Left ventricle myocardium inferior (tissue), 1 donor: Measurements from ENCODE around the gene ZACN. TPM values are rescaled to one million over a fixed set of nuclear protein-coding genes. Genes with fewer than 3 reads are reported as not detected.
"Not testable (repeated sequence)": the region's sequence is repeated elsewhere in the genome, so short reads cannot be mapped to it uniquely, and the experiment has no call there.

Experiments
- DNase-seq: peaks from one replicate; pipeline ENCODE4 v3.0.0-alpha.2; 2020
- H3K27ac ChIP-seq: fragments of 200-600 bp; replicated peaks from 2 replicates; pipeline ENCODE4 v1.8.0; 2021
- H3K27me3 ChIP-seq: fragments of 200-600 bp; 2 replicates; pipeline ENCODE4 v1.8.0; 2021; ENCODE audit warnings: low read depth
- H3K36me3 ChIP-seq: fragments of 200-600 bp; 2 replicates; pipeline ENCODE4 v1.8.0; 2021
- H3K4me1 ChIP-seq: fragments of 200-600 bp; 2 replicates; pipeline ENCODE4 v1.8.0; 2021
- H3K4me3 ChIP-seq: fragments of 200-600 bp; 2 replicates; pipeline ENCODE4 v1.8.0; 2021; ENCODE audit warnings: mild to moderate bottlenecking, moderate library complexity
- H3K9me3 ChIP-seq: fragments of 200-600 bp; replicated peaks from 2 replicates; pipeline ENCODE4 v1.8.0; 2021
- intact Hi-C: fragments of 100-400 bp; cut with micrococcal nuclease; formaldehyde crosslinking; loops from one replicate; pipeline ENCODE4 v1.11.0; 2022
- total RNA-seq: library from RNA; stranded (reverse); fragmentation: NEBNext Ultra II Directional; extraction: Animal tissue kit (Norgen Biotek cat#: 25700); gene quantifications from one replicate; pipeline ENCODE4 v1.2.1, GENCODE V29; 2021
- TF ChIP-seq, protein P1 (sequence below): fragments of 200-600 bp; IDR thresholded peaks from 2 replicates; pipeline ENCODE4 v1.8.0; 2021; ENCODE audit warnings: antibody characterized with exemption, mild to moderate bottlenecking, borderline replicate concordance
- donor health status: DM: no; HTN: yes; CAD: no; lungs with severe emphysema.

The ZACN gene
- total RNA-seq, 1 donor from 2014 or later: not detected

- no peaks in the 10 kb centered on the region for H3K9me3 ChIP-seq
- H3K36me3 ChIP-seq: peaks cover 39% of the 10 kb centered on the region
- peaks cover 6% of the 10 kb centered on the region for H3K4me1 ChIP-seq
- H3K27ac ChIP-seq: no peak overlapping the region
- H3K27me3 ChIP-seq: no peaks in the 10 kb centered on the region
- no peak for DNase-seq
- intact Hi-C loops: no loop called here
- H3K4me3 ChIP-seq: no peak overlapping the region
- TF ChIP-seq, protein P1, sequence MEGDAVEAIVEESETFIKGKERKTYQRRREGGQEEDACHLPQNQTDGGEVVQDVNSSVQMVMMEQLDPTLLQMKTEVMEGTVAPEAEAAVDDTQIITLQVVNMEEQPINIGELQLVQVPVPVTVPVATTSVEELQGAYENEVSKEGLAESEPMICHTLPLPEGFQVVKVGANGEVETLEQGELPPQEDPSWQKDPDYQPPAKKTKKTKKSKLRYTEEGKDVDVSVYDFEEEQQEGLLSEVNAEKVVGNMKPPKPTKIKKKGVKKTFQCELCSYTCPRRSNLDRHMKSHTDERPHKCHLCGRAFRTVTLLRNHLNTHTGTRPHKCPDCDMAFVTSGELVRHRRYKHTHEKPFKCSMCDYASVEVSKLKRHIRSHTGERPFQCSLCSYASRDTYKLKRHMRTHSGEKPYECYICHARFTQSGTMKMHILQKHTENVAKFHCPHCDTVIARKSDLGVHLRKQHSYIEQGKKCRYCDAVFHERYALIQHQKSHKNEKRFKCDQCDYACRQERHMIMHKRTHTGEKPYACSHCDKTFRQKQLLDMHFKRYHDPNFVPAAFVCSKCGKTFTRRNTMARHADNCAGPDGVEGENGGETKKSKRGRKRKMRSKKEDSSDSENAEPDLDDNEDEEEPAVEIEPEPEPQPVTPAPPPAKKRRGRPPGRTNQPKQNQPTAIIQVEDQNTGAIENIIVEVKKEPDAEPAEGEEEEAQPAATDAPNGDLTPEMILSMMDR: no peak
These were observed 42.3 kb upstream of the ZACN start for GRCh38 chr17:76036497-76037261.

DNA sequence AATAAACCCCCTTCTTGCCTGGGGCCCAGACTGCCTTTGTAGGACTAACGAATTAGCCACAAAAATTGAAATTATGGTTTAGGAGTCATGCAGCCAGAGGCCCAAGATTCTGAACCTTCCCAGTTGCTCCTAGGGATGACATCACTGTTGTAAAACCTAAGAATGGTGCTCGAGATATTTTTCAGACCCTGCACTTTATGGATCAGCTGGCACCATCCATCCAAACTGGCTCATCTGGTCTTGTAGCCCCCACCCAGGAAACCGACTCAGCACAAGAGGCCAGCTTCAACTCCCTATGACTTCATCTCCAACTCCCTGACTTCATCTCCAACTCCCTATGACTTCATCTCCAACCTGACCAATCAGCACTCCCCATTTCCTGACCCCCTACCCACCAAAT is 40.9 kb upstream of the ZACN start:
- H3K9me3 ChIP-seq: no peaks in the 10 kb centered on the region
- no peak for DNase-seq
- H3K36me3 ChIP-seq: peaks cover 53% of the 10 kb centered on the region
- TF ChIP-seq, protein P1: no peak
- intact Hi-C loops: no loop called here
- H3K4me3 ChIP-seq: no peak overlapping the region
- H3K4me1 ChIP-seq: peaks cover 6% of the 10 kb centered on the region
- no peaks in the 10 kb centered on the region for H3K27me3 ChIP-seq
- no peak overlapping the region for H3K27ac ChIP-seq

DNA sequence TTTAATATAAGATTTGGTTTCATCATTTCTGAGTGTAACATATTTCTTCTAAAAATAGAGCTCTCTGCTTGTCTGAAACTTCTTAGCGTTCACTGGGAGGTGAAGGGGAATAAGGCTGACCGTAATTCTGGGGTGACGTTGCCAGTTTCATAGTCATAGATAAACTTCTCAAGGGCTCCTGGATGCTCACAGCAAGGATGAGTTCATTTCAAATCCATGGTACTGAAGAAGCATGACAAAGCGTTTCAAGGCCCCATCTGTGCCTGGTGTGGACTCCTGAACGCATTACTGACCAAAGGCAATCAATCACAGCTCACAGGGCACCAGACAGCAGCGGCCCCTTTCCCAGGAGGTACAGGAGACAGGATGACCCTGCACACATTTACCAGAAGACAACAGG is 39.9 kb upstream of the ZACN start:
- TF ChIP-seq, protein P1: no peak
- Histone ChIP-seq H3K4me3 (no peak overlapping the region), H3K27ac (no peak overlapping the region), H3K4me1 (peaks cover 6% of the 10 kb centered on the region), H3K9me3 (no peaks in the 10 kb centered on the region), H3K36me3 (peaks cover 64% of the 10 kb centered on the region), H3K27me3 (no peaks in the 10 kb centered on the region)
- intact Hi-C loops: no loop called here
- DNase-seq: no peak

GRCh38 chr17:76040376-76040775 is 38.6 kb upstream of the ZACN start:
- TF ChIP-seq, protein P1: no peak
- H3K4me1 ChIP-seq: peaks cover 6% of the 10 kb centered on the region
- H3K27me3 ChIP-seq: no peaks in the 10 kb centered on the region
- peaks cover 76% of the 10 kb centered on the region for H3K36me3 ChIP-seq
- H3K9me3 ChIP-seq: no peaks in the 10 kb centered on the region
- intact Hi-C loops: no loop called here
- H3K4me3 ChIP-seq: no peak overlapping the region
- DNase-seq: no peak
- H3K27ac ChIP-seq: no peak overlapping the region

- H3K27ac ChIP-seq, H3K4me1 ChIP-seq, H3K9me3 ChIP-seq, H3K27me3 ChIP-seq, DNase-seq, H3K4me3 ChIP-seq, intact Hi-C loops: not testable (repeated sequence)
- H3K36me3 ChIP-seq: peaks cover 99% of the 10 kb centered on the region
These were observed 36.1 kb upstream of the ZACN start for GRCh38 chr17:76042868-76043267.

- H3K9me3 ChIP-seq, H3K27me3 ChIP-seq, intact Hi-C loops, H3K27ac ChIP-seq, H3K4me1 ChIP-seq, DNase-seq, H3K4me3 ChIP-seq: not testable (repeated sequence)
- H3K36me3 ChIP-seq: peaks cover 100% of the 10 kb centered on the region
These were observed 34.4 kb upstream of the ZACN start for GRCh38 chr17:76044475-76045007.
